SK-N-SH (cell line): Measurements from ENCODE around the gene CAMK2B.

Source experiments
- CHD2 ChIP-seq: fragments of 150-350 bp; IDR thresholded peaks from 2 replicates; pipeline ENCODE4 v1.6.1; 2018; ENCODE audit warnings: low read length; ENCODE audit not compliant: partially characterized antibody
- CTCF ChIP-seq: fragments of 200-600 bp; sonication (generic); IDR thresholded peaks from 2 replicates; pipeline ENCODE4 v1.6.1; 2017; ENCODE audit warnings: antibody characterized with exemption, mild to moderate bottlenecking, moderate library complexity
- EP300 ChIP-seq, 2 experiments: IDR thresholded peaks; 2 replicates each; pipeline versions ENCODE4 v1.4.0 to v1.6.1; 2012; ENCODE audit warnings: borderline replicate concordance in 1 of 2, low read depth in 1 of 2, low read length in 1 of 2
- GATA2 ChIP-seq: sonication (generic); formaldehyde crosslinking; IDR thresholded peaks from 2 replicates; pipeline ENCODE4 v1.5.0; 2020; ENCODE audit warnings: mild to moderate bottlenecking, missing genetic modification reagents
- MAX ChIP-seq: IDR thresholded peaks from 2 replicates; pipeline ENCODE4 v1.4.0; 2012; ENCODE audit warnings: low read depth
- SIN3A ChIP-seq: IDR thresholded peaks from 2 replicates; pipeline ENCODE4 v1.6.1; 2012; ENCODE audit warnings: low read depth, mild to moderate bottlenecking, low read length, moderate library complexity, borderline replicate concordance
- TAF1 ChIP-seq: IDR thresholded peaks from 2 replicates; pipeline ENCODE4 v1.6.1; 2012; ENCODE audit warnings: low read depth, mild to moderate bottlenecking, low read length, moderate library complexity, borderline replicate concordance
- TF ChIP-seq, protein P1 (sequence below): IDR thresholded peaks from 2 replicates; pipeline ENCODE4 v1.4.0; 2012; ENCODE audit warnings: low read depth, borderline replicate concordance
- TF ChIP-seq, protein P2 (sequence below): IDR thresholded peaks from 2 replicates; pipeline ENCODE4 v1.6.1; 2012; ENCODE audit warnings: mild to moderate bottlenecking, low read depth, low read length, moderate library complexity

GRCh38 chr7:44229546-44230105, 95.8 kb downstream of the CAMK2B start:
- TF ChIP-seq CTCF = no peak
- TF ChIP-seq TAF1 = no peak
- TF ChIP-seq CHD2 = no peak
- TF ChIP-seq MAX = no peak
- no peak for TF ChIP-seq GATA2 (CRISPR knock-in tag)
- TF ChIP-seq SIN3A = no peak
- TF ChIP-seq, protein P1, sequence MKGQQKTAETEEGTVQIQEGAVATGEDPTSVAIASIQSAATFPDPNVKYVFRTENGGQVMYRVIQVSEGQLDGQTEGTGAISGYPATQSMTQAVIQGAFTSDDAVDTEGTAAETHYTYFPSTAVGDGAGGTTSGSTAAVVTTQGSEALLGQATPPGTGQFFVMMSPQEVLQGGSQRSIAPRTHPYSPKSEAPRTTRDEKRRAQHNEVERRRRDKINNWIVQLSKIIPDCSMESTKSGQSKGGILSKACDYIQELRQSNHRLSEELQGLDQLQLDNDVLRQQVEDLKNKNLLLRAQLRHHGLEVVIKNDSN = no peak
- no peak for TF ChIP-seq EP300 (IDR thresholded peaks at IDR 0.05; ENCODE audit: borderline replicate concordance in 1 of 2, low read depth in 1 of 2, low read length in 1 of 2)
- TF ChIP-seq, protein P2, sequence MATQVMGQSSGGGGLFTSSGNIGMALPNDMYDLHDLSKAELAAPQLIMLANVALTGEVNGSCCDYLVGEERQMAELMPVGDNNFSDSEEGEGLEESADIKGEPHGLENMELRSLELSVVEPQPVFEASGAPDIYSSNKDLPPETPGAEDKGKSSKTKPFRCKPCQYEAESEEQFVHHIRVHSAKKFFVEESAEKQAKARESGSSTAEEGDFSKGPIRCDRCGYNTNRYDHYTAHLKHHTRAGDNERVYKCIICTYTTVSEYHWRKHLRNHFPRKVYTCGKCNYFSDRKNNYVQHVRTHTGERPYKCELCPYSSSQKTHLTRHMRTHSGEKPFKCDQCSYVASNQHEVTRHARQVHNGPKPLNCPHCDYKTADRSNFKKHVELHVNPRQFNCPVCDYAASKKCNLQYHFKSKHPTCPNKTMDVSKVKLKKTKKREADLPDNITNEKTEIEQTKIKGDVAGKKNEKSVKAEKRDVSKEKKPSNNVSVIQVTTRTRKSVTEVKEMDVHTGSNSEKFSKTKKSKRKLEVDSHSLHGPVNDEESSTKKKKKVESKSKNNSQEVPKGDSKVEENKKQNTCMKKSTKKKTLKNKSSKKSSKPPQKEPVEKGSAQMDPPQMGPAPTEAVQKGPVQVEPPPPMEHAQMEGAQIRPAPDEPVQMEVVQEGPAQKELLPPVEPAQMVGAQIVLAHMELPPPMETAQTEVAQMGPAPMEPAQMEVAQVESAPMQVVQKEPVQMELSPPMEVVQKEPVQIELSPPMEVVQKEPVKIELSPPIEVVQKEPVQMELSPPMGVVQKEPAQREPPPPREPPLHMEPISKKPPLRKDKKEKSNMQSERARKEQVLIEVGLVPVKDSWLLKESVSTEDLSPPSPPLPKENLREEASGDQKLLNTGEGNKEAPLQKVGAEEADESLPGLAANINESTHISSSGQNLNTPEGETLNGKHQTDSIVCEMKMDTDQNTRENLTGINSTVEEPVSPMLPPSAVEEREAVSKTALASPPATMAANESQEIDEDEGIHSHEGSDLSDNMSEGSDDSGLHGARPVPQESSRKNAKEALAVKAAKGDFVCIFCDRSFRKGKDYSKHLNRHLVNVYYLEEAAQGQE = no peak
